ENCODE data around the gene MT1HL1.
"Not testable (repeated sequence)": the region's sequence is repeated elsewhere in the genome, so short reads cannot be mapped to it uniquely, and the experiment has no call there.

The MT1HL1 gene

DNA sequence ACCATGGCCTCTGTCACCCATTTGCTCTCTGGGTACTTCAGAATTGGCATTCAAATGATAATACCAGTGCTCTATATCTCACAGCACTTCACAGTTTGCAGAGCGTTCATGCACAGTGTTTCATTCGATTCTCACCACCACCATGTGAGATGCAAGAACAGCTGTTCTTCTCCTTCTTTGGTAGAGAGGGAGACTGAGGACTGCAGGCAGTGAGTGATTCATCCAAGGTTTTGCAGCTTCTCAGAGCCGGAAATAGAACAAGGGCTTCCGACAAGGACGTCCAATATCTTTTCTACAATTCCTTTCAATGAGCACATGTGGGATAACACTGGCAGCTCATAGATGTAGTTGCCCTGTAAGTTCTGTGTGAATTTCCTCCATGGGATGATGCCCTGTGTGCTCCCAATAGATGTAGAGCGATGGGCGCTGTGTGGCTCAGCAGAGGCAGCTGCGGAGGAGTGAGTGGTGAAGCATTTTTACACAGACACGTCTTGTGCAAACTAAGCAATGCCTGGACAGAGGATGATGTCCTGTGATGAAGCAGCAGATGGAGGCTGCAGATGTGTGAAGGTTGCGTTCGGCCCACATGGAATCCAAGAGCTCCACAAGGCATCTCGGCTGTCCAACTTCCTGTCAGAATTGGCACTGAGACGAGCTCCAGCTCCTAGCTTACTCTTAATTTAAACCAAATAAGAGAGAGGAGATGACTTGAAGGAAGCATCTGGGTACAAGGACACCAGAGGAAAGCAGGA, 24.9 kb downstream of the MT1HL1 start:
- in situ Hi-C loops (cut with MboI; ENCODE audit: low sequenced_read_pairs) = no loop called here

DNA sequence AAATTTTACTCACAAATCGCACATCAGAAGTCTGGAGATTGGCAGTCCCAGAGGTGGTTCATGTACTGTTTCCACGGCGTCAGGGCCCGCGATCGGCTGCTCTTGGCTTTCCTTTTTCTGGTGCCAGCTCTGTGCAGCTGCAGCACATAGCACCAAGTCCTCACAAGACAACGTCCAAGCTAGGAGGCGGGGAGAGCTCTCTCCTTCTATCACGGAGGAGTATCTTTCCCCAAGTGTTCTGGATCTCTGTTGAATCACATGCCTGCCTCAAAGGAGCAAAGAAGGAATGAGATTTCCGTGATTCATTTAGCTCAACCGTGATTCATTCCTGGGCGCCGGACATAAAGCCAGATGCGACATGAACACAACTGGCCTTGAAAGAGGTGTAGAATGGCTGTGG, 25.5 kb downstream of the MT1HL1 start:
- in situ Hi-C loops (cut with MboI; ENCODE audit: low sequenced_read_pairs) = no loop called here

DNA sequence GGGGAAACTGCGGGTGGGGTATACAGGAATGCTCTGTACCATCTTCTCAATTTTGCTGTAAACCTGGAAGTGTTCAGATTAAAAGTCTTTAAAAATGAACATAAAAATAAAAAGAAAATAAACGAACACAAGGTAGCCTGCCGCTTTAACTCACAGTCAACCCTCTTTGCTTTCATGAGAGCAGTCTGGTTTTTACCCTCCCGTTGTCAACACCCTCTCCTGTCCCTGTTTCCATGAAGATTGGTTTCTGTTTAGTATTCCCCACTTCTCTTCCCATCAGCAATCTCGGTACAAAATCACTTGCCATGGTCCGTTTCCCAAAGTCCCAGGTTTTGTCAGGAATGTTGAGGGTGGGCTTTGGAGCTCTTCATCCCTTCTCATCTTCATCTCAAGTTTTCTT, 28.8 kb downstream of the MT1HL1 start:
- in situ Hi-C loops (cut with MboI; ENCODE audit: low sequenced_read_pairs) = no loop called here

DNA sequence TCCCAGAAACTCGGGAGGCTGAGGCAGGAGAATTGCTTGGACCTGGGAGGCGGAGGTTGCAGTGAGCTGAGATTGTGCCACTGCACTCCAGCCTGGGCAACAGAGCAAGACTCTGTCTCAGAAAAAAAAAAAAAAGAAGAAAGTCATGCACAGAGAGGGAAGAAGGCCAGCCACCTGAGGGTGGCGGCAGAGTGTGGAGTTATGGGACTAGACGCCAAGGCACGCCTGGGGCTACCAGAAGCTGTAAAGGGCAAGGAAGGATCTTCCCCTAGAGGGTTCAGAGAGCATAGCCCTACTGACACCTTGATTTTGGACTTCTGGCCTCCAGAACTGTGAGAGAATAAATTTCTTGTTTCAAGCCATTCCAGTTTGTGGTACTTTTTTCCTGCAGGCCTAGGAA, 30.2 kb downstream of the MT1HL1 start:
- in situ Hi-C loops (cut with MboI; ENCODE audit: low sequenced_read_pairs) = not testable (repeated sequence)

DNA sequence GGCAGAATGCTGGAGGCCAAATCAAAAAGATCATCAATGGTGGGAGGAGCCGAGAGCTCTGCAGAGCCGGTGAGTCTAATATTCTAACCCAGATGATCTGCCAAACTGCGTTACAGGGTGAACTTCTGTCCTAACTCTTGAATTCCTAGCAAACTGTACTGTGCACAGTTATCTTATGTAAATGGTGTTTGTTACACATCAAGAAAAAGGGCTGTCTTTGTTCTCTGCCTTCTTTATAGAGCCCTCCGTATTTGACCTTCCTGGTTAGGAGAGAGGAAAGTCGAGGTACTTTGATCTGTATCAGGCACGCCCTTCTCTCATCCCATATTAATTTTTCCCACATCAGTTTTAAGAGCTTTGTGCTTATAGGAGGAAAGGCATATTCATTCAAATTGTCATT, 37.6 kb downstream of the MT1HL1 start:
- in situ Hi-C loops (cut with MboI; ENCODE audit: low sequenced_read_pairs) = no loop called here

DNA sequence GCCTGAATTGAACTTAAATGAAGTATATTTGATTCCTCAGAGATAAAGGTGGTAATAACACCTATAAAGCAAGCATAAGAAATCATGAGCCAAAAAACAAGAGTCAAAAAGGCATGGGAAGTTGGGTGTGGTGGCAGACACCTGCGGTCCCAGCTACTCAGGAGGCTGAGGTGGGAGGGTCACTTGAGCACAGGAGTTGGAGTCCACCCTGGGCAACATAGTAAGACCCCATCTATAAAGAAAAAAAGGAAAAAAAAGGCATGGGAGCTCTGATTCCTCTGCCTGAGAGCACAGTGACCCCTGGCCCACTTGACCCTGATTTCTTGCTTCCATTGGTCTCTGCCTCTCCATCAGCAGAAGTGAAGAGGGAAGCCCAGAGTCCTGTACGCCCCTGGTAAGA, 40.3 kb downstream of the MT1HL1 start:
- in situ Hi-C loops (cut with MboI; ENCODE audit: low sequenced_read_pairs) = no loop called here

DNA sequence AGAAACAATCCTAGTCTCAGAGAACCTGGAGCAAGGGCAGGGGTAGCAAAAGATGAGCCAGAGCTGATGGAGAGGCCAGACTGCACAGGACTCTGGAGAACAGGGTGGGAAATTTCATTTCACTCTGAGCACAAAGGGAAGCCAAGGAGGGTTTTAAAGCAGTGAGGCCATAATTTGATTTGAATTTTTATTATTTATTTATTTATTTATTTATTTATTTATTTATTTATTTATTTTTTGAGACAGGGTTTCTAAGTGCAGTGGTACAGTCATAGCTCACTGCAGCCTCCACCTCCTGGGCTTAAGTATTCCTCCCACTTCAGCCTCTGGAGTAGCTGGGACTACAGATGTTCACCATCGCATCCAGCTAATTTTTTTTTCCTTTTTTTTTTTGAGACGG, 45.1 kb downstream of the MT1HL1 start:
- in situ Hi-C loops (cut with MboI; ENCODE audit: low sequenced_read_pairs) = no loop called here

DNA sequence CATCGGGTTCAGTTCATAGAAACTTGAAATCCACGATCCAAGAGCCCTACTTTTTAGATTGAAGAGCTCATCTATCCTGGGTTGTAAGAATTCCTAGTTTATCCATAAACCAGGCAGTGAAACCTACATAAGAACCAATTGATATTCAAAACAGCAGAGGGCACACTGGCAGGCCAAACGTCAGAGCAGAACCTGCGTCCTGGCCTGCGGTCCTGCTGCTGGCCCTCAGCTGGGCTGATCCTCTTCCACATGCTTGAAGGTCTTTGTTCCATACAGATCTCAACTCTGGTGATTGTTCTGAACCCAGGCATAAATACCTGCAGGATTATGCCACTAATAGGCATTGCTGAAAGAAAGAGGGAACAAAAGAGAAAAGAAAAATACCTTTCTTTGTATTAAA, 47.0 kb downstream of the MT1HL1 start:
- in situ Hi-C loops (cut with MboI; ENCODE audit: low sequenced_read_pairs) = no loop called here

All from HL-60/S4 treated with phorbol 12-myristate 13-acetate at 8.2 ng/mL for 4 days and 3 days (cell line).